GM21723 (cell line): Measurements from ENCODE around the gene PCDHB6.
"Not testable (repeated sequence)": the region's sequence is repeated elsewhere in the genome, so short reads cannot be mapped to it uniquely, and the experiment has no call there.

ENCODE experiments used
- ATAC-seq: cut with Tn5 transposase; IDR thresholded peaks from one replicate; pipeline ENCODE4 v1.9.1; 2021; ENCODE audit warnings: mild to moderate bottlenecking, moderate library complexity; ENCODE audit not compliant: unreplicated experiment

PCDHB6 gene

GRCh38 chr5:141149812-141150211 is at the start of gene PCDHB6:
Gene PCDHB6 (plus strand): TSS chr5:141150057. CDS start chr5:141150258, 201 bp downstream.
- ATAC-seq, result no peak

- no peak for ATAC-seq
Measured at GRCh38 chr5:141100243-141100805, 49.5 kb upstream of the PCDHB6 start, which contains the start of gene PCDHB3. Gene PCDHB3 (plus strand): TSS chr5:141100473. CDS start chr5:141100650, 177 bp downstream.

DNA sequence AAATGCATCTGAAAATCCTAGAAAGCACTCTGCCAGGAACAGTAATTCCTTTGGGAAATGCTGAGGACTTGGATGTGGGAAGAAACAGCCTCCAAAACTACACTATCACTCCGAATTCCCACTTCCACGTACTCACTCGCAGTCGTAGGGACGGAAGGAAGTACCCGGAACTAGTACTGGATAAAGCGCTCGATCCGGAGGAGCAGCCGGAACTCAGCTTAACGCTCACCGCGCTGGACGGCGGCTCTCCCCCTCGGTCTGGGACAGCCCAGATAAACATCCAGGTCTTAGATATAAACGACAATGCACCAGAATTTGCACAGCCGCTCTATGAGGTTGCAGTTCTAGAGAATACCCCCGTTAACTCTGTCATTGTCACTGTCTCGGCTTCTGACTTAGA is 48.8 kb upstream of the PCDHB6 start:
- no peak for ATAC-seq

- not testable (repeated sequence) for ATAC-seq
Measured at GRCh38 chr5:141102070-141102469, 47.8 kb upstream of the PCDHB6 start.

- ATAC-seq, result not testable (repeated sequence)
Measured at GRCh38 chr5:141102471-141102870, 47.4 kb upstream of the PCDHB6 start.

DNA sequence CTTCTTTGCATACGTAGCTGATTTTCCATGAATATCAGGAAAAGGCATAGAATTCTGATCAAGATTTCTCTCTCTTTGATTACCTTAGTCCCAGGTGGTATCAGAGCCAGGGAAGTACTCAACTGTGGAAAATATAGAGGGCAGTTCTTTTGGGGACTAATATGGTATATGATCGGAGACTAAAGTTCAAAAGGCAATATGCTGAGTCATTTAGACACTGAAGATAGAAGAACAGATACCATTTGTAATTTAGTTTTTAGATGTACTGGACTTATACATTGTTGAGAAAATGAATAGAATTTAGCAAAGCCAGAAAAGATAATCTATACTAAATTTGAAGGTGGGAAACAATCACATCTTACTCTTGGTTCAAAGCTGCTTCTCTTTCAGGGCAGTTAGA is 44.5 kb upstream of the PCDHB6 start:
- ATAC-seq, result no peak

DNA sequence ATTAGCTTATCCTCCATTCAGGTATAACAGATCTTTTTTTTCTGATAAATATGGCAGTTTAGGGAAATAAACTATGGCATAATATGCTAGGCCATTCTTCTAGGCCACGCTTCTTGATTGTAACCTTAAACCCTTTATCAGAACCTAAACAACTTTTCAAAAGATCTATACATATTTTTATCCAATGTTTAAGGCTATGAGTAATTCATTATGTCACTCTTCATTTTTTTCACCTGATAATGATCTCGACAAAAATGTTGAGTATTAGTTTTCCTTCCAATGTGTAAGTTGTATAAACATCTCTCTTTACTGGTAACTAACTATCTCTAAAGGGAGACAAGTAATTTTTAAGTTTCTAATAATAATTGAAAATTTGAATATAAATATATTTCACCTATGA is 30.6 kb upstream of the PCDHB6 start:
- ATAC-seq, result no peak

DNA sequence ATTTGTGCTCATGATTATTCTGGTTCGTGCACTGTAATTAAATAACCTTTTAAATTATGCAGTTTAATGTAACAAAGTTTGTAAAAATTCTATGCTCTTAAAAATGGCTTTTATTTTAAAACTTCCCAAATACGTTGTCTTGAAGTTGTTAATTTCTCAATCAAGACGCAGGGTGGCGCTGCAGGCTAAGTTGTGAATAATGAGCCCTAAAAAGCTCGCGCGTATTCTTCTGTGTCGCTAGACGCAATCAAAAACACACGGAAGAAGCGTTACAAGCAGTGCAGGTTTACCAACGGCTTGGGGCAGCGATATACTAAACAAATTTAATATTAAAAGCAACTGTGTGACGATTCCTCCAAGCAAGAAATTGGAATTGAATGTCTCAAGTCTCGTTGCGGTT is 28.3 kb upstream of the PCDHB6 start, which contains the start of gene PCDHB4:
Gene PCDHB4, plus strand, starts transcription at position 256 of the 400 bp plus-strand sequence. CDS start 181 bp downstream, outside the sequence.
- no peak for ATAC-seq

DNA sequence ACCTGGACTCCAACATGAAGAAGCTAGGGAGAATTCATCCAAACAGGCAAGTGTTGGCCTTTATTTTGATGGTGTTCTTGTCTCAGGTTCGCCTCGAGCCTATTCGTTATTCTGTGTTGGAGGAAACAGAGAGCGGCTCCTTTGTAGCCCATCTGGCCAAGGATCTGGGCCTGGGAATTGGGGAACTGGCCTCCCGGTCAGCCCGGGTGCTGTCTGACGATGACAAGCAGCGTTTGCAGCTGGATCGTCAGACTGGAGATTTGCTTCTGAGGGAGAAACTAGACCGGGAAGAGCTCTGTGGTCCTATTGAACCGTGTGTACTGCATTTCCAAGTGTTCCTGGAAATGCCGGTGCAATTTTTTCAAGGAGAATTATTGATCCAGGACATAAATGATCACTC is 27.9 kb upstream of the PCDHB6 start:
- ATAC-seq, result no peak

GRCh38 chr5:141123396-141124135 is 26.3 kb upstream of the PCDHB6 start:
- ATAC-seq, result not testable (repeated sequence)

- ATAC-seq, result no peak
Measured at GRCh38 chr5:141127305-141127704, 22.6 kb upstream of the PCDHB6 start.

DNA sequence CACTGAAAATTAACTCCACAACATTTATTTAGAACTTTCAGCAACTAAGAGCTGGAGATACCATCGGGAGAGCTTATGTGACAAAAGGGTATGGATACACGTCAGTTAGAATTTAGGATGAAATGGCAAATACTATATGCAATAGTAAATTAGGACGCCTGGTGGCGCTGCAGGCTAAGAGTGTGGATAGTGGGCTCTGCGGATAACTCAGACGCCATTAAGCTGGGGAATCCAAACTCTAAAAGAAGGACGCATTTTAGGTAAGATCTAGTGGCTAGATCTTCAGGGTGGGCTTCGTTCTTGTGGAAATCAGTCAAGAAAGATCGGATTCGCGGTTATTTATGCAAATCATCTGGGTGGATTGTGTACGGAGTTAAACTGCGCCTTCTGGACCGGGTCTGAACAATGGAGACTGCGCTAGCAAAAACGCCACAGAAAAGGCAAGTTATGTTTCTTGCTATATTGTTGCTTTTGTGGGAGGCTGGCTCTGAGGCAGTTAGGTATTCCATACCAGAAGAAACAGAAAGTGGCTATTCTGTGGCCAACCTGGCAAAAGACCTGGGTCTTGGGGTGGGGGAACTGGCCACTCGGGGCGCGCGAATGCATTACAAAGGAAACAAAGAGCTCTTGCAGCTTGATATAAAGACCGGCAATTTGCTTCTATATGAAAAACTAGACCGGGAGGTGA is 14.7 kb upstream of the PCDHB6 start, which contains the start of gene PCDHB5:
Gene PCDHB5, plus strand, starts transcription at position 177 of the 688 bp plus-strand sequence. Its CDS starts 229 bp downstream, at position 406.
- no peak for ATAC-seq

DNA sequence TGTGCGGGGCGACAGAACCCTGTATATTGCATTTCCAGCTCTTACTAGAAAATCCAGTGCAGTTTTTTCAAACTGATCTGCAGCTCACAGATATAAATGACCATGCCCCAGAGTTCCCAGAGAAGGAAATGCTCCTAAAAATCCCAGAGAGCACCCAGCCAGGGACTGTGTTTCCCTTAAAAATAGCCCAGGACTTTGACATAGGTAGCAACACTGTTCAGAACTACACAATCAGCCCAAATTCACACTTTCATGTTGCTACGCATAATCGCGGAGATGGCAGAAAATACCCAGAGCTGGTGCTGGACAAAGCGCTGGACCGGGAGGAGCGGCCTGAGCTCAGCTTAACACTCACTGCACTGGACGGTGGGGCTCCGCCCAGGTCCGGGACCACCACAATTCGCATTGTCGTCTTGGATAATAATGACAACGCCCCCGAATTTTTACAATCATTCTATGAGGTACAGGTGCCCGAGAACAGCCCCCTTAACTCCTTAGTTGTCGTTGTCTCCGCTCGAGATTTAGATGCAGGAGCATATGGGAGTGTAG is 14.1 kb upstream of the PCDHB6 start:
- ATAC-seq, result no peak

DNA sequence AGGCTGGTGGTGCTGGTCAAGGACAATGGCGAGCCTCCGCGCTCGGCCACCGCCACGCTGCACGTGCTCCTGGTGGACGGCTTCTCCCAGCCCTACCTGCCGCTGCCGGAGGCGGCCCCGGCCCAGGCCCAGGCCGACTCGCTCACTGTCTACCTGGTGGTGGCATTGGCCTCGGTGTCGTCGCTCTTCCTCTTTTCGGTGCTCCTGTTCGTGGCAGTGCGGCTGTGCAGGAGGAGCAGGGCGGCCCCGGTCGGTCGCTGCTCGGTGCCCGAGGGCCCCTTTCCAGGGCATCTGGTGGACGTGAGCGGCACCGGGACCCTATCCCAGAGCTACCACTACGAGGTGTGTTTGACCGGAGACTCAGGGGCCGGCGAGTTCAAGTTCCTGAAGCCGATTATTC is 12.5 kb upstream of the PCDHB6 start:
- ATAC-seq, result not testable (repeated sequence)

- ATAC-seq, result no peak
Measured at GRCh38 chr5:141150224-141150992, 551 bp downstream of the PCDHB6 start.

- ATAC-seq, result no peak
Measured at GRCh38 chr5:141150993-141151325, 1.1 kb downstream of the PCDHB6 start.

GRCh38 chr5:141151632-141152031 is 1.8 kb downstream of the PCDHB6 start:
- ATAC-seq, result not testable (repeated sequence)

GRCh38 chr5:141152096-141152495 is 2.2 kb downstream of the PCDHB6 start:
- not testable (repeated sequence) for ATAC-seq

- ATAC-seq, result no peak
Measured at GRCh38 chr5:141155540-141156374, 5.9 kb downstream of the PCDHB6 start.

DNA sequence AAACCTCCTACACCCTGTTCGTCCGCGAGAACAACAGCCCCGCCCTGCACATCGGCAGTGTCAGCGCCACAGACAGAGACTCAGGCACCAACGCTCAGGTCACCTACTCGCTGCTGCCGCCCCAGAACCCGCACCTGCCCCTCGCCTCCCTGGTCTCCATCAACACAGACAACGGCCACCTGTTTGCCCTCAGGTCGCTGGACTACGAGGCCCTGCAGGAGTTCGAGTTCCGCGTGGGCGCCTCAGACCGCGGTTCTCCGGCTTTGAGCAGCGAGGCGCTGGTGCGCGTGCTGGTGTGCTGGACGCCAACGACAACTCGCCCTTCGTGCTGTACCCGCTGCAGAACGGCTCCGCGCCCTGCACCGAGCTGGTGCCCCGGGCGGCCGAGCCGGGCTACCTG is 7.5 kb downstream of the PCDHB6 start:
- not testable (repeated sequence) for ATAC-seq
